ENCODE results near the gene ADGRL3.
"Not testable (repeated sequence)": the region's sequence is repeated elsewhere in the genome, so short reads cannot be mapped to it uniquely, and the experiment has no call there.

The ADGRL3 gene

GRCh38 chr4:61838072-61838471 lies 637.9 kb downstream of the ADGRL3 start:
- Histone ChIP-seq H3K9ac (no peak overlapping the region), H3K27ac (no peak overlapping the region), H3K4me1 (ENCODE audit: low read depth, poor library complexity, severe bottlenecking) (no peaks in the 10 kb centered on the region), H3K4me3 (IDR thresholded peaks at IDR 0.05; ENCODE audit: insufficient read depth, low read depth, low read length) (no peak overlapping the region), H3K36me3 (ENCODE audit: insufficient read depth) (no peaks in the 10 kb centered on the region), H3K79me2 (ENCODE audit: insufficient read depth, low read depth) (no peaks in the 10 kb centered on the region), H3K4me2 (no peak overlapping the region), H3K27me3 (ENCODE audit: insufficient read depth, low read depth) (no peaks in the 10 kb centered on the region), H4K20me1 (ENCODE audit: insufficient read depth) (no peaks in the 10 kb centered on the region), H2AFZ (ENCODE audit: low read depth) (no peak overlapping the region)
- no peak for TF ChIP-seq CTCF (conservative IDR thresholded peaks at IDR 0.05; ENCODE audit: low read depth, low read length)

GRCh38 chr4:61841714-61842113 lies 641.6 kb downstream of the ADGRL3 start:
- H3K4me3 ChIP-seq (IDR thresholded peaks at IDR 0.05; ENCODE audit: insufficient read depth, low read depth, low read length), result no peak overlapping the region
- no peaks in the 10 kb centered on the region for H3K4me1 ChIP-seq (ENCODE audit: low read depth, poor library complexity, severe bottlenecking)
- TF ChIP-seq CTCF (conservative IDR thresholded peaks at IDR 0.05; ENCODE audit: low read depth, low read length), result no peak
- H3K9ac ChIP-seq, result no peak overlapping the region
- H4K20me1 ChIP-seq (ENCODE audit: insufficient read depth), result no peaks in the 10 kb centered on the region
- no peaks in the 10 kb centered on the region for H3K79me2 ChIP-seq (ENCODE audit: insufficient read depth, low read depth)
- no peak overlapping the region for H2AFZ ChIP-seq (ENCODE audit: low read depth)
- H3K4me2 ChIP-seq, result no peak overlapping the region
- H3K27me3 ChIP-seq (ENCODE audit: insufficient read depth, low read depth), result no peaks in the 10 kb centered on the region
- H3K27ac ChIP-seq, result no peak overlapping the region
- no peaks in the 10 kb centered on the region for H3K36me3 ChIP-seq (ENCODE audit: insufficient read depth)

- TF ChIP-seq CTCF (conservative IDR thresholded peaks at IDR 0.05; ENCODE audit: low read depth, low read length), result no peak
- Histone ChIP-seq H3K4me1 (ENCODE audit: low read depth, poor library complexity, severe bottlenecking) (no peaks in the 10 kb centered on the region), H2AFZ (ENCODE audit: low read depth) (no peak overlapping the region), H3K27me3 (ENCODE audit: insufficient read depth, low read depth) (no peaks in the 10 kb centered on the region), H3K9ac (no peak overlapping the region), H3K4me3 (IDR thresholded peaks at IDR 0.05; ENCODE audit: insufficient read depth, low read depth, low read length) (no peak overlapping the region), H3K79me2 (ENCODE audit: insufficient read depth, low read depth) (no peaks in the 10 kb centered on the region), H3K27ac (no peak overlapping the region), H4K20me1 (ENCODE audit: insufficient read depth) (no peaks in the 10 kb centered on the region), H3K36me3 (ENCODE audit: insufficient read depth) (no peaks in the 10 kb centered on the region), H3K4me2 (no peak overlapping the region)
Measured at GRCh38 chr4:61851126-61851525, 651.0 kb downstream of the ADGRL3 start.

GRCh38 chr4:61852105-61852504 lies 652.0 kb downstream of the ADGRL3 start:
- not testable (repeated sequence) for H3K27ac ChIP-seq; H3K27me3 ChIP-seq (ENCODE audit: insufficient read depth, low read depth); H2AFZ ChIP-seq (ENCODE audit: low read depth); H3K4me2 ChIP-seq; H3K36me3 ChIP-seq (ENCODE audit: insufficient read depth); H3K4me3 ChIP-seq (IDR thresholded peaks at IDR 0.05; ENCODE audit: insufficient read depth, low read depth, low read length); H3K79me2 ChIP-seq (ENCODE audit: insufficient read depth, low read depth); H3K4me1 ChIP-seq (ENCODE audit: low read depth, poor library complexity, severe bottlenecking); H4K20me1 ChIP-seq (ENCODE audit: insufficient read depth); H3K9ac ChIP-seq

GRCh38 chr4:61853041-61853440 lies 652.9 kb downstream of the ADGRL3 start:
- Histone ChIP-seq H3K36me3 (ENCODE audit: insufficient read depth) (no peaks in the 10 kb centered on the region), H2AFZ (ENCODE audit: low read depth) (no peak overlapping the region), H3K9ac (no peak overlapping the region), H3K27me3 (ENCODE audit: insufficient read depth, low read depth) (no peaks in the 10 kb centered on the region), H3K4me3 (IDR thresholded peaks at IDR 0.05; ENCODE audit: insufficient read depth, low read depth, low read length) (no peak overlapping the region), H3K4me2 (no peak overlapping the region), H3K79me2 (ENCODE audit: insufficient read depth, low read depth) (no peaks in the 10 kb centered on the region), H3K4me1 (ENCODE audit: low read depth, poor library complexity, severe bottlenecking) (no peaks in the 10 kb centered on the region), H4K20me1 (ENCODE audit: insufficient read depth) (no peaks in the 10 kb centered on the region), H3K27ac (no peak overlapping the region)
- TF ChIP-seq CTCF (conservative IDR thresholded peaks at IDR 0.05; ENCODE audit: low read depth, low read length), result no peak
